SK-N-MC (cell line): ENCODE results near the gene TBP.

Source experiments
- EZH2 ChIP-seq: fragments of 200-600 bp; sonication (generic); IDR thresholded peaks from one replicate; pipeline ENCODE4 v1.6.1; 2017; ENCODE audit warnings: antibody characterized with exemption
- POLR2AphosphoS5 ChIP-seq: IDR thresholded peaks from 2 replicates; pipeline ENCODE4 v1.6.1; 2012; ENCODE audit warnings: mild to moderate bottlenecking, low read depth, low read length, borderline replicate concordance

- TF ChIP-seq EZH2 = no peak
- no peak for TF ChIP-seq POLR2AphosphoS5
These were observed 8.8 kb upstream of the TBP start for GRCh38 chr6:170545405-170545804.
